Measurements from ENCODE around the gene RRAGD. TPM values are rescaled to one million over a fixed set of nuclear protein-coding genes. Genes with fewer than 3 reads are reported as not detected.

The RRAGD gene
- polyA plus RNA-seq, 1 experiment, result not detected

GRCh38 chr6:89432875-89433251, 20.8 kb upstream of the RRAGD start, which contains the start of gene ANKRD6:
TSS of gene ANKRD6 (plus strand) at chr6:89433152. CDS start at chr6:89566977, 133,825 bp downstream.
- TF ChIP-seq CTCF (IDR thresholded peaks at IDR 0.05; ENCODE audit: low read depth, low read length), result peak; percentile 54
- no peak for DNase-seq (ENCODE audit: low read depth, low spot score)
- H3K27me3 ChIP-seq (ENCODE audit: control insufficient read depth, insufficient read depth, low read length), result peaks cover 24% of the 10 kb centered on the region
- H3K4me3 ChIP-seq (ENCODE audit: low read depth, low read length), result peak within 1 kb of the TSS; percentile 36
- CTCF ChIA-PET, result interaction anchor here (0.6 to 2.3 kb wide), 13 partner anchors 8 to 1175 kb away, joined by 3 to 12 read pairs (median 4); no protein-coding TSS in a partner anchor
- peaks cover 4% of the 10 kb centered on the region; the same call in 1 of the 2 replicates for H3K9me3 ChIP-seq (ENCODE audit: control insufficient read depth, insufficient read depth, low read length)
- POLR2A ChIA-PET, result no interaction called here
- no peak within 1 kb of the TSS for H3K27ac ChIP-seq (ENCODE audit: low read depth, low read length)

GRCh38 chr6:89430201-89430962, 18.3 kb upstream of the RRAGD start:
- DNase-seq (ENCODE audit: low read depth, low spot score), result no peak
- Histone ChIP-seq H3K27ac (ENCODE audit: low read depth, low read length) (no peak overlapping the region), H3K27me3 (ENCODE audit: control insufficient read depth, insufficient read depth, low read length) (peaks cover 19% of the 10 kb centered on the region), H3K4me3 (ENCODE audit: low read depth, low read length) (no peak overlapping the region), H3K9me3 (ENCODE audit: control insufficient read depth, insufficient read depth, low read length) (peaks cover 4% of the 10 kb centered on the region; the same call in 1 of the 2 replicates)
- ChIA-PET CTCF (interaction anchor here (0.5 to 2.3 kb wide), 3 partner anchors 14 to 180 kb away, joined by 3 to 12 read pairs (median 4); no protein-coding TSS in a partner anchor), POLR2A (no interaction called here)
- no peak for TF ChIP-seq CTCF (IDR thresholded peaks at IDR 0.05; ENCODE audit: low read depth, low read length)

- Histone ChIP-seq H3K9me3 (ENCODE audit: control insufficient read depth, insufficient read depth, low read length) (no peaks in the 10 kb centered on the region), H3K27ac (ENCODE audit: low read depth, low read length) (no peak overlapping the region)
- CTCF ChIA-PET, result interaction anchor here (0.7 to 3.8 kb wide), 2 partner anchors 15 to 45 kb away, joined by 4 to 16 read pairs; no protein-coding TSS in a partner anchor
Measured at GRCh38 chr6:89416796-89417195, 4.7 kb upstream of the RRAGD start.

GRCh38 chr6:89415185-89415584, 3.1 kb upstream of the RRAGD start:
- Histone ChIP-seq H3K27ac (ENCODE audit: low read depth, low read length) (no peak overlapping the region), H3K4me3 (ENCODE audit: low read depth, low read length) (no peak overlapping the region), H3K9me3 (ENCODE audit: control insufficient read depth, insufficient read depth, low read length) (no peaks in the 10 kb centered on the region; the same call in 1 of the 2 replicates), H3K27me3 (ENCODE audit: control insufficient read depth, insufficient read depth, low read length) (peaks cover 48% of the 10 kb centered on the region)
- no peak for TF ChIP-seq CTCF (IDR thresholded peaks at IDR 0.05; ENCODE audit: low read depth, low read length)
- POLR2A ChIA-PET, result no interaction called here
- CTCF ChIA-PET, result interaction anchor here (3.8 kb wide), 1 partner anchor 43 kb away, joined by 16 read pairs; no protein-coding TSS in a partner anchor
- no peak for DNase-seq (ENCODE audit: low read depth, low spot score)

More at GRCh38 chr6:89416796-89417195, 4.7 kb upstream of the RRAGD start:
- peaks cover 32% of the 10 kb centered on the region for H3K27me3 ChIP-seq (ENCODE audit: control insufficient read depth, insufficient read depth, low read length)
- DNase-seq (ENCODE audit: low read depth, low spot score), result no peak
- POLR2A ChIA-PET, result no interaction called here
- no peak overlapping the region for H3K4me3 ChIP-seq (ENCODE audit: low read depth, low read length)
- no peak for TF ChIP-seq CTCF (IDR thresholded peaks at IDR 0.05; ENCODE audit: low read depth, low read length)

GRCh38 chr6:89414215-89414614, 2.1 kb upstream of the RRAGD start:
- Histone ChIP-seq H3K27ac (ENCODE audit: low read depth, low read length) (no peak overlapping the region), H3K4me3 (ENCODE audit: low read depth, low read length) (no peak overlapping the region), H3K9me3 (ENCODE audit: control insufficient read depth, insufficient read depth, low read length) (no peaks in the 10 kb centered on the region; the same call in 1 of the 2 replicates), H3K27me3 (ENCODE audit: control insufficient read depth, insufficient read depth, low read length) (peaks cover 55% of the 10 kb centered on the region)
- no peak for DNase-seq (ENCODE audit: low read depth, low spot score)
- no peak for TF ChIP-seq CTCF (IDR thresholded peaks at IDR 0.05; ENCODE audit: low read depth, low read length)
- CTCF ChIA-PET, result interaction anchor here (2.1 kb wide), 1 partner anchor 18 kb away, joined by 5 read pairs; the partner anchor contains the start of gene ANKRD6
- POLR2A ChIA-PET, result no interaction called here
